Midbrain (tissue), 1 donor: Measurements from ENCODE around the gene NSD1.
"Not testable (repeated sequence)": the region's sequence is repeated elsewhere in the genome, so short reads cannot be mapped to it uniquely, and the experiment has no call there.

Experiments used
- DNase-seq: peaks from one replicate; lab custom pipeline; 2025; lab: John Stamatoyannopoulos, UW

NSD1 gene

DNA sequence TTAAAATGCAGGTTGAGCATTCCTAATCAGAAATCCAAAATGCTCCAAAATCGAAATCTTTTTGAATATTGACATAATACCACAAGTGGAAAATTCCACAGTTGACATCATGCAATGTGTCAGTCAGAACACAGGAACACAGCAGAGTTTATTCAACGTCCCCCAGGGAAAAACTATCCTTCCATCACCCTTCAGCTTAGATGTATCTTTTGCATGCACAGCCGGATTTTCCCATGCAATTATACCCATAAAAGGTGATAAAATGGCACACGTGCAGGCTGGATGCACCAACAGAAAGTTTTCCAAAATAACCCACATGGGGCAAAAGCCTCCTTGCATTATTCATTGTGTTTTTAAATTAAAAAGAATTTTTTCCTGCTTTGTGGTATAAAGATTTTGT lies 98.8 kb downstream of the NSD1 start:
- DNase-seq, result no peak

DNA sequence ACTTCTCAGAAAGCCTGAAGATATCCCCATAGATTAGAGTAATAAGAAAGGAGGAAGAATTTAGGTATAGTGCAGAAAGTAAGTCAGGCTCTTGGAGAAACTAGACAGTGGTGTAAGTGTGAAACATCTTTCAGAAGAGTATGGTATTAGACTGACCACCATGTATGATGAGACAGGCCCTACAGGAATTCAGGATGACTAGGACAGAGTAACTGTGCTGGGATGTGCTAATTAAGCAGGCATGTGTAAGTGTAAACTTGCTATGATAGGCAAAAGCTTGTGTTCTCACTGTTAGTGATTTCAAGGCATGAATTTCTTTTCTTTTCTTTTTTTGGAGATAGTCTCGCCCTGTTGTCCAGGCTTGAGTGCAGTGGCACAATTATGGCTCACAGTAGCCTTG lies 99.2 kb downstream of the NSD1 start:
- DNase-seq, result no peak

DNA sequence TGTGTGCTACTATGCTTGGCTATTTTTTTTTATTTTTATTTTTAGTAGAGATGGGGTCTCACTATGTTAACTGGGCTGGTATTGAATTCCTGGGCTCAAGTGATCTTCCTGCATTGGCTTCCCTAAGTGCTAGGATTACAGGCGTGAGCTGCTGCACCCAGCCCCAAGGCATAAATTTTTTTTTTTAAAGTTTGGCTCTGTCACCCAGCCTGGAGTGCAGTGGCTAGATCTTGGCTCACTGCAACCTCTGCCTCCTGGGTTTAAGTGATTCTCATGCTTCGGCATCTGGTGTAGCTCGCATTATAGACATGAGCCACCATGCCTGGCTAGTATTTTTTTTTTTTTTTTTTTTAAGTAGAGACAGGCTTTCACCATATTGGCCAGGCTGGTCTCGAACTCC lies 99.6 kb downstream of the NSD1 start:
- DNase-seq, result no peak

DNA sequence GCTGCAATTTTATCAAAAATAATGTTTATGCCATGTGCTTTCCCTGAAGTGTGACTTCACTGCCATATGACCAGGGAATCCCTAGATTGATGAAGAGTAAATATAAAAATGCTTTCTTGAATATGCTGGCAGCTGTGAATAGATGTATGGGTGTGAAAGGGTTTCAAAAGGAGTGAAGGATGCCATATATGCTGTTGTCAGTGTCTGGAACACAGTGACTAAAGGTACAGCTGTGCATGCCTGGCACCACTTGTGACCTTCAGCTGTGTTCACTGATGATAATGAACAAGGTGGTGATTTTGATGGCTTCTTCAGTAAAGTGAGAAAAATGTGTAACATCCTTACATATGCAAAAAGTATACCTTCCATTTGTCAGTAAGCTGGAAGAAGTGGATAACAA lies 100.2 kb downstream of the NSD1 start:
- no peak for DNase-seq

DNA sequence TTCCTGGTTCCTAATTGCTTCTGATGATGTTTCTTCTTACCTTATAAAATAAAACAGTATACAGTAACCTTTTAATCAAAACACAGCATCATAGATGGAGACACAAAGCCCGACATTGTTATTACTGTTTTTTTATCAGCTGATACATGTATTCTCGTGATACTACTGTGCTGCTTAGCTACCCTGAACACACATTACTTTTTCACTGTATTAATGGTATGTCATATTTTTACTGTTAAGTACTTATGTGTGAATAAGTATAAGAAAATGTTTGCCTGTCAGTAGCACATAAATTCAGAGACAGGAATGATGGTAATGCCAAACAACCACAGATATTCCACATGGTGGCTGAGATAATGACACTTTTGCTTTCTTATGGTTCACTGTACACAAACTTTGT lies 101.3 kb downstream of the NSD1 start:
- DNase-seq, result no peak

DNA sequence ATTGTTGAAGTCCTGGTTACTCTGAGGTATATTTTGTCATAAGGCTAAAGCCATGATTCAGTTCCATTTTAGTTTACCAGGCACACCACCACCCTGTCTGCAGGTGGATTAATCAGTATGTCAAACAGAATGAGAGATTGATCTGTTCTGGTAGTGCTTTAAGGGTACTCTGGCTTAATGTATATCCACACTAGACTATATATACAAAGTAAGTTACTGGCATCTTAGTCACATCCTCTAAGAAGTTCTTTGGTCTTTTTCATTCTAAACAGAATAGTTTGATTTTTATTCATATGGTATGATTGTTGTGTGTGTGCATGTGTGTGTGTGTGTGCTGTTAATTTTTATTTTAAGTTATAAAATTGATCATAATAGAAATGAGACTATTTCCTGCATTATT lies 108.2 kb downstream of the NSD1 start:
- DNase-seq, result no peak

DNA sequence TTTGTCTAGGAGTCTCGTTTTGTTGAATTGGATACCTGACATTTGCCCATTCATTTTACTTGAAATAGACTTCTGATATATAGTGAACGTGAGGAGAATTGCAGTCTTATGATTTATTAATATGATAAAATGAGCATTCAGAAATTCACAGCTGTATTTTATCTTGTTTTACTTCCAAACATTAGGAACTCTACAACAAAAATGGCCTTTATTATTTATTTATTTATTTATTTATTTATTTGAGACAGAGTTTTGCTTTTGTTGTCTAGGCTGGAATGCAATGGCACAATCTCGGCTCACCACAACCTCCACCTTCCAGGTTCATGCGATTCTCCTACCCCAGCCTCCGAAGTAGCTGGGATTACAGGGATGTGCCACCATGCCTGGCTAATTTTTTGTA lies 108.7 kb downstream of the NSD1 start:
- no peak for DNase-seq

DNA sequence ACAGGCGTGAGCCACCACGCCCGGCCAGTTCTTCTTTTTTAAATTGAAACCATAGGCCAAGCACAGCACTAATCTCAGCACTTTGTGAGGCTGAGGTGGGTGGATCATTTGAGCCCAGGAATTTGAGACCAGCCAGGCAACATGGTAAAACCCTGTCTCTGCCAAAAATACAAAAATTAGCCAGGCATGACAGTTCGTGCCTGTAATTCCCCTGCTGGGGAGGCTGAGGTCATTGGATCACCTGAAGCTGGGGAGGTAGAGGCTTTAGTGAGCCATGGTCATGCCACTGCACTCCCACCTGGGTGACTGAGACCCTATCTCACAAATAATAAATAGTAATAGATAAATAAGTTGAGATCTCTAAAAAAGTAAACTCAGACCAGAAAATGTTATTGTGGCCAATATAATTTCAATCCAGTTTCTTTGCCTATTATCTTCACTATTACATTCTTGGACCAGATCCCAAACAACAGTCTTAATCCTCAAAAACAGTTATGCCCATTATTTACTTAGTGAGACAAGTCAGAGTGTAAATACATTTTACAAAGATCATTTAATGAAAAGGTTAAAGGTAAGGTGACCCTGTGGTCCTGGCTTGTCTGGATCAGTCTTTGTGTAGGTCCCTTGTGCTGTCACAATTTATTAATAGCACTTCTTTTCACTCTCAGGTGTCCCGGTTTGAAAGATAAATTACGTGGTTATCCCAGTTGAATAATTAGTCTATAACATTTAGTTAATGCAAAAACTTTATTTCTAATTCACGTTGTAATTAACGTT lies 116.4 kb downstream of the NSD1 start:
- no peak for DNase-seq

DNA sequence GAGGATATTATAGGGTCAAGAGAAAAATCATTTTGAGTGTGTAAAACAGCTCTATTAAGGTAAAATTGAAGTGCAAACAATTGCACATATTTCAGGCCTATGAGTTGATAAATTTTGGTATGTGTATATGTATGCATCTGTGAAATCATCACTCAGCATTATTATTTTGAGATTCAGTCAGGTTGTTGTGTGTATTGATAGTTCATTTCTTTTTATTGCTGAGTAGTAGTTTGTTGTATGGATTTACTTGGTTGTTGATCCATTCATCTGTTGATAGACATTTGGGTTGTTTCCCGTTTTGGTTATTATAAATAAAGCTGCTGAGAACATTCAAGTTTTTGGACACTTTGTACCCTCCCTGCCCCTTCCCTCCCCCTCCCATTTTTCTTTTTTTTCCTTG lies 119.7 kb downstream of the NSD1 start:
- DNase-seq, result no peak

DNA sequence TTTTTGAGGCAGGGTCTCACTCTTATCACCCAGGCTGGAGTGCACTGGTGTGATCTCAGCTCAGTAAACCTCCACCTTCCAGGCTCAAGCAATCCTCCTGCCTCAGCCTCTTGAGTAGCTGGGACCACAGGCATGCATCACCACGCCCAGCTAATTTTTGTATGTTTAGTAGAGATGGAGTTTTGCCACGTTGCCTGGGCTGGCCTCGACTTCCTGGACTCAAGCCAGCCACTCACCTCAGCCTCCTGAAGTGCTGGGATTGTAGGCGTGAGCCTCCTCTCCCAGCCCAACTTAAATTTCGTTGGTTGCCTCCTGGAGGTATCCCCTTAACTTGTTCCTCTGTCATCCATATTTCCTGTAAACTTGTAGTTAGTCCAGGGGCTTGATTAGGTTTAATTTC lies 122.7 kb downstream of the NSD1 start:
- no peak for DNase-seq

DNA sequence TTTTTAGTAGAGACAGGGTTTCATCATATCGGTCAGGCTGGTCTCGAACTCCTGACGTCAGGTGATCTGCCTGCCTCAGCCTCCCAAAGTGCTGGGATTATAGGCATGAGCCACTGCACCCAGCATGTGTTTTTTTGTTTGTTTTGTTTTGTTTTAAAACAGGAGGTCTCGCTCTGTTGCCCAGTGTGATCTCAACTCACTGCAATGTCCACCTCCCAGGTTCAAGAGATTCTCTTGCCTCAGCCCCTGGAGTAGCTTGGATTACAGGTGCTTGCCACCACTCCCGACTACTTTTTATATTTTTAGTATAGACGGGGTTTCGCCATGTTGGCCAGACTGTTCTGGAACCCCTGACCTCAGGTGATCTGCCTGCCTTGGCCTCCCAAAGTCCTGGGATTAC lies 125.1 kb downstream of the NSD1 start:
- not testable (repeated sequence) for DNase-seq

DNA sequence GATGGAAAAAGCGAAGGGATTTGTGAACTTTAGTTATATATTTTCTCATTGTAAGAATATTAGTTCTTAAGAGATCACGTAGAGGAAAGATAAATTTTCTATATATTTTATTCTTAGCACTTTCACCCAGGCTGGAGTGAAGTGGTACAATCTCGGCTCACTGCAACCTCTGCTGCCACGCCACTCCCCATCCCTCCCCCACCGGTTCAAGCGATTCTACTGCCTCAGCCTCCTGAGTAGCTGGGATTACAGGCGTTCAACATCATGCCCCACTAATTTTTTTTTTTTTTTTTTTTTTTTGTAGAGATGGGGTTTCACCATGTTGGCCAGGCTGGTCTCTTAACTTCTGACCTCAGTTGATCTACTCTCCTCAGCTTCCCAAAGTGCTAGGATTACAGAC lies 127.4 kb downstream of the NSD1 start:
- no peak for DNase-seq

DNA sequence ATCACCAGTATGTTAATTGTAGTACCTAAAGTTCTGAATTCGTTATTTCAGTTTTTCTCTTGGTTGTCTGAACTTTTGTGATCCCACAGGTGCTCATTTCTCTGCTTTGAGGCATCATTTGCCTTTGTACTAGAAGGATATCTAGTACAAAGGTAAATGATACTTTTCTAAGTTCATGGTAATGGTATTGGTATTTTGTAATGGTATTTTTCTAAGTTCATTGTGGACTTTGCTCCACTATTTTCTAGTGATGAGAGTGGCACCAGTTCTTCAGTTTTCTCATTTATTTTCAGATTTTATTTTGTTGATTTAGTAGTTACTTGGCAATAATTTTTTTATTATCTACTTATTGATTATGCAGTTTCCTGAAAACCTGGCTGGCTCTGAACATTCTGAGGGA lies 127.9 kb downstream of the NSD1 start:
- DNase-seq, result no peak

DNA sequence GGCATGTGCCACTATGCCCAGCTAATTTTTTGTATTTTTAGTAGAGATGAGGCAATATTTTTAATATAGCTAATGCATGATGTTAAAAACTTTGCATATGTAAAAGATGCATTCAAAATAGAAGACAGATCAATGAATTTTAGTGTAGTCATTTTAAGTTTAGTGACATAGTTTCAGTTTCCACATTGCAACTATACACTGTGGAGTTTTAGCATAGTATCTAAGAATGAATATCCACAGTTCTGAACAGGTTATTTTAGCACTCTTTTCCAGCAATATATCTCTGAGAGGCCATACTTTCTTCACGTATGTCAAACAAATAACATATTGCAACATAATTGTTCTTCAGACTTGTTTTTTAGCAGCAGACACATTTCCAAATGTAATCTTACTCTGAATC lies 130.6 kb downstream of the NSD1 start:
- no peak for DNase-seq

DNA sequence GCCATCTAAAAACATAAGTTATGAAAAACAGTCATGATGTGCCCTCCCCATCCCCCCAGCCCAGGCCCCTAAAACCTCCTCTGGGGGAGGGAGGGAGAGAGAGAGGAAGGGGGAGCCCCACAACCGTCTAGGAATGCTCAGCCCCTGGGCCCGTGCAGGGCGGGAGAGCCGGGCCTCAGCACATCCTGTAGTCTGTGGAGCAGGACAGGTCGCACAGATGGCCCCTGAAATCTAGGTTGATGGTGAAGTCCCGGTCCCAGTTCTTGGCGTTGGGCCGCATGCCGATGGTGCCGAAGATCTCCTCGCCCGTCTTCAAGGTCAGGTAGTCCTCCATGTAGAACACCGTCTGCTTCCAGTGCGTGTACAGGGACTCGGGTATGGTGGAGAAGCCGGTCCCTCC lies 131.8 kb downstream of the NSD1 start:
- no peak for DNase-seq

DNA sequence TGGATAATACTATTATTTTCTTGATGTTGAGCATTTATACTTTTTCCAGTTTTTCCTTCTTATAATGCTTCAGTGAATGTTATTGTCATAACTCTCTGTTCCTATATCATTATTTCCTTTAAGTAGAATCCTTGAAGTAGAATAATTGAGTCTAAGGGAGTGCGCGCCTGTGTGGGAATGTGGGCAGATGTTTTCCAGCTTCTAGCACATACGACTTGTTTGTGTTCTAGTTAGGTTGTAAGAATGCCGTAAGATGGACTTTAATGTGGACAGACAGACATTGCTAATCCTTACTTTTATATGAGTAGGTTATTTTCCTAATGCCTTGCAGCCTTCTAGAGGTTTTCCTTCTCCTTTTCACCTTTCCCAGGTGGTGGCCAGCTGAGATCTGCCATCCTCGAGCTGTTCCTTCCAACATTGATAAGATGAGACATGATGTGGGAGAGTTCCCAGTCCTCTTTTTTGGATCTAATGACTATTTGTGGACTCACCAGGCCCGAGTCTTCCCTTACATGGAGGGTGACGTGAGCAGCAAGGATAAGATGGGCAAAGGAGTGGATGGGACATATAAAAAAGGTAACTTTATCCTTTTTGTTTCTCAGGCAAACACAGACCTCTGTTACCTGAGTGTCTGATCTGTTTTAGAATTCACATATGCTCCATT lies 135.8 kb downstream of the NSD1 start:
- DNase-seq, result no peak

DNA sequence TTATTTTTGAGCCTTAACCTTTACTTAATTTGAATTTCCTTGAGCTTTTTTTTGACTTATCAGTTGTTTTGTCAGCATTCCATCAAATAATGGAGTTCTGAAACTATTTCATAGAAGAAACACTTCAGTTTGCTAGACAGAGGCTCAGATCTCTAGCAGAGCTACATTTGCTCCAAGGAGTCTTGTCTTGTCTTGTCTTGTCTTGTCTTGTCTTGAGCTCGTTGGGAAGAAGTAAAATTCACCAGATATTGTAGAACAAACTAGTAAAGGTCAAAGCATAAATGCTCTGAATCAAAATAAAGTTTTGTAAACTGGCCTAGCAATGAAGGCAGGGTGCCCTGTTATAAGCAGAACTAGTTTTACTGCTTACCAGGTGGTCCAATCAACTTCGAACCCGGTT lies 136.4 kb downstream of the NSD1 start:
- DNase-seq, result no peak

DNA sequence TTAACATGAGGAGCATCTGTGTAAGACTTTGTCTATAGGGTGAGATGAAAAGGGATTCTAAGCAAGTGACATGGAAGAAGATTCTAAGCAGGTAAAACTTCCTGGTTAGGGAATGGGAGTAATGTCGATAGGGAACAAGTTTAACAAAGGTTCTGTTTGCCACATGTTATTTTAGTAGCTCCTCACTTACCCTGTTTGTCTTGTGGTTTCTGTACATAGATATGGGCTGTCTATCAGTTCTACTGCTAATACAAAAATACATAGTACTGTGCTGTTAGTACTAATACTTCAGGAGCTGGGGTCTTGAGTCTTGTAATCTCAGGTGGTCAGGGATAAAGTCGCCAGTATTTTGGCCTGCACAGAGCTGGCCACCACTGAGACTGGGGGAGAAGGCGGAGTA lies 137.1 kb downstream of the NSD1 start:
- DNase-seq, result no peak

DNA sequence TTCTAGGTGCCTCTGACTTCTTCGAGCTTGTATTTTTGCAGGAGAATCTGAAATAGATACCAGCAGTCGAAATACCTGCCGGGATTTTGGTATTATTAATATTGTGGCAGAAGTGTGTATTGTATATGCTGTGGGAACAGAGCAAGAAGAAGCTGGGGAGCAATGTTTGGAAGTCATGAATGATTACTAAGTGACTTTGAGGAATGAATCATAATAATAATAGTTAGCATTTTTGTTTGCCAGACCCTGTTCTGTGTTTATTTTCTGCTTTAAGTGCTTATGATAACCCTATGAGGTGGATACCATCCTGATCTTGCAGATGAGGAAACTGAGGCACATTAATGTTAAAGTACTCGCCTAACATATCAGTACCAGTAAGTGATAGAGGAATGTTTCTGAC lies 137.5 kb downstream of the NSD1 start:
- no peak for DNase-seq

DNA sequence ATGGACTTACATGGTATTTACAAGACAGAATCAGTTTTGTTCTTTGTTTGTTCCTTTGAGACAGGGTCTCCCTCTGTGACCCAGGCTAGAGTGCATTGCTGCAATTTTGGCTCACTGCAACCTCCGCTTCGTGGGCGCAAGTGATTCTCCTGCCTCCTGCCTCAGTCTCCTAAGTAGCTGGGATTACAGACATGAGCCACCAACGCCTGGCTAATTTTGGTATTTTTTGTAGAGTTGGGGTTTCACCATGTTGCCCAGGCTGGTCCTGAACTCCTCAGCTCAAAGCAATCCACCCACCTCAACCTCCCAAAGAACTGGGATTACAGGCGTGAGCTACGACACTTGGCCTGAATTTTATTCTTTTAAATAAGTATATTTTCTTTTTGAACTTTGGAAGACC lies 142.3 kb downstream of the NSD1 start:
- no peak for DNase-seq

DNA sequence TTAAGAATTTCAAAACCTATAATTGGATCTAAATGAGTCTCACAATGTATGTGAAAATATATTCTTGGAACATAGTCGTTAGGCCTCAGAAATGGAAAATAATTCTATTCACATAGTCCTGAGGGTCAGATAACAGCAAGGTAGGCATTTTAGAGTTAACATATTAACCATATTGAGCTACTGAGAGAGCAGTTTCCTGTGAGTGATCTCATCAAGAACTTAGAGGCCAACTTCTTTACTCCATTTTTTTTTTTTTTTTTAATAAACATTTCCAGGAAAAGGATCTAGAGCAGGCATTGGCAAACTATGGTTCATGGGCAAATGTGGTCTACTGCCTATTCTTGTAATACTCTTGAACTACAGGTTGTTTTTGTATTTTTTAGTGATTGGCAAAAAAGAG lies 143.3 kb downstream of the NSD1 start:
- no peak for DNase-seq

DNA sequence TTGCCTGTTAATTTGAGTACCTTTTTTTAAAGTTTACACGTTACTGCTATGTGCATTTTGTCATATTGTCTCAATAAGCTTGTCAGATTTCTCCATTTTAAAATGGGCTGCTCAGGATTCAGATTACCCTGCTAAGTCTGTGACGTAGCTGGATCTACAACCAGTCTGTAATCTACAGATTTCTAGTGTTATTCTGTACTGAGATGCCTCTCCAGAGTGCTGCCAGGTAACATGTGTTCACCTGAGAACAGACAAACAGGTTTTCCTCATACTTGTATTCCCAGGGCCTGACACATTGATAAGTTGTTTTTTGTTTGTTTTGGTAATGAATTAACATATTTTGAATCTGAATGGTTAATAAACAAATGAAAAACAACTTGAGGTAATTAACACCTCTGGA lies 154.6 kb downstream of the NSD1 start:
- DNase-seq, result no peak

DNA sequence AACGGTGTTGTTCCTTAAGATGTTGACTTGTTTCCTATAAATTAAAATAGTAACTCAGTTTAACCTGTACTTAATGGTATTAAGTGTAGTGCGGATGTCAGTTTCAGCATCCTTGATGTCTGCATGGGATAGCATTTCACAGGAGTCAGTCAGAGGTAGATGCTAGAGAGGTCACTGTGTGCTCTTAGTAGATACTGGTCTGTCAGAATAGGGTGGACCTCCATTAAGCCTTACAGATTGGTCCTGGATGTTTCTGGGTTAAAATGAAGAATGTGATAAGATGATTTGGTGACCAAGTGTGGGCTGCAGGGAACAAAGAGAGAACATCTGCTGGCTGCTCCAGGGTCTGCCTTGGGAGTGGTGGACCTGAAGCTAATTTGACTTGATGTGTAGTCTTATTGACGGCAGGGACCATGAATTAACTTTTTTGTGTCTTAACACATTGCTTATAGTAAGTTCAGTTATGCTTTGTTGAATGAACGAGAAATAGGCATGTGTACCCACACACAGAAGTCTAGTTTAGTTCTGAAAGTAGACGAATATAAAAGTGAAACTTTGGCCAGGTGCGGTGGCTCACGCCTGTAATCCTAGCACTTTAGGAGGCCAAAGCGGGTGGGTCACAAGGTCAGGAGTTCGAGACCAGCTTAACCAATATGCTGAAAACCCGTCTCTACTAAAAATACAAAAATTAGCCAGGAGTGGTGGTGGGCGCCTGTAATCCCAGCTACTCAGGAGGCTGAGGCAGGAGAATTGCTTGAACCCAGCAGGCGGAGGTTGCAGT lies 157.4 kb downstream of the NSD1 start:
- no peak for DNase-seq
